ENCODE results near the gene ATXN10. TPM values are rescaled to one million over a fixed set of nuclear protein-coding genes. Genes with fewer than 3 reads are reported as not detected.

ATXN10 gene
- total and polyA plus RNA-seq, 2 experiments from 2014 or later, result 99.0 to 163 TPM

DNA sequence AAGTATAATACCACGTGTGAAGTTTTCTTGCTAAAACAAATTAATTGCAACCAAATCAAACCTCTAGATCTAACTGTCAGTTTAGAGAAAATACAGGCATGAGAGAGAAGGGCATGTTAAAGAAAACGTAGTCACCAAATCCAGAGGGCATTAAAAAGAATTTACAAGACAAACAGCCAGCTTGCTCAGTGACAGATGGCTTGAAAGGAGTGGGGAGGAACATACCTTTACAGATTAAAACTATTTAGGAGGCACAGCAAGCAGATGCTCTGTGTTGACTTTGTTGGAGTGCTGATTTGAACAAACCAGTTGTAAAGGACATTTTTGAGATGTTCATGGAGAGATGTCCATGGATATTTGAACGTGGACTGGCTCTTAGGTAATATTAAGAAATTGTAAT is 96.9 kb downstream of the ATXN10 start:
- Histone ChIP-seq H3K27ac (ENCODE audit: low read depth) (no peak overlapping the region), H3K27me3 (ENCODE audit: insufficient read depth) (no peaks in the 10 kb centered on the region), H3K4me2 (peak overlapping the region; percentile 37), H3K36me3 (ENCODE audit: insufficient read depth) (no peaks in the 10 kb centered on the region), H3K4me1 (ENCODE audit: insufficient read depth) (peaks cover 29% of the 10 kb centered on the region), H2AFZ (no peak overlapping the region), H4K20me1 (replicated peaks; ENCODE audit: insufficient read depth) (no peaks in the 10 kb centered on the region; the same call in 1 of the 2 replicates), H3F3A (replicated peaks; ENCODE audit: low read depth) (no peaks in the 10 kb centered on the region), H3K4me3 (no peak overlapping the region), H3K9me2 (ENCODE audit: insufficient read depth) (no peaks in the 10 kb centered on the region), H3K79me2 (replicated peaks; ENCODE audit: insufficient read depth) (peaks cover 23% of the 10 kb centered on the region)
- peak overlapping the region; percentile 47 for H3K4me3 Mint-ChIP-seq
- peak; percentile 80 for ATAC-seq
- H3K27ac Mint-ChIP-seq, result peak overlapping the region; percentile 83; the same call in 1 of the 2 replicates
- H3K4me1 Mint-ChIP-seq, result peaks cover 51% of the 10 kb centered on the region
- peaks cover 5% of the 10 kb centered on the region for H3K27me3 Mint-ChIP-seq (ENCODE audit: insufficient read depth, low read depth, poor library complexity)
- TF ChIP-seq, protein P1, sequence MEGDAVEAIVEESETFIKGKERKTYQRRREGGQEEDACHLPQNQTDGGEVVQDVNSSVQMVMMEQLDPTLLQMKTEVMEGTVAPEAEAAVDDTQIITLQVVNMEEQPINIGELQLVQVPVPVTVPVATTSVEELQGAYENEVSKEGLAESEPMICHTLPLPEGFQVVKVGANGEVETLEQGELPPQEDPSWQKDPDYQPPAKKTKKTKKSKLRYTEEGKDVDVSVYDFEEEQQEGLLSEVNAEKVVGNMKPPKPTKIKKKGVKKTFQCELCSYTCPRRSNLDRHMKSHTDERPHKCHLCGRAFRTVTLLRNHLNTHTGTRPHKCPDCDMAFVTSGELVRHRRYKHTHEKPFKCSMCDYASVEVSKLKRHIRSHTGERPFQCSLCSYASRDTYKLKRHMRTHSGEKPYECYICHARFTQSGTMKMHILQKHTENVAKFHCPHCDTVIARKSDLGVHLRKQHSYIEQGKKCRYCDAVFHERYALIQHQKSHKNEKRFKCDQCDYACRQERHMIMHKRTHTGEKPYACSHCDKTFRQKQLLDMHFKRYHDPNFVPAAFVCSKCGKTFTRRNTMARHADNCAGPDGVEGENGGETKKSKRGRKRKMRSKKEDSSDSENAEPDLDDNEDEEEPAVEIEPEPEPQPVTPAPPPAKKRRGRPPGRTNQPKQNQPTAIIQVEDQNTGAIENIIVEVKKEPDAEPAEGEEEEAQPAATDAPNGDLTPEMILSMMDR (conservative IDR thresholded peaks at IDR 0.05; ENCODE audit: low read depth in 2 of 2), result no peak
- TF ChIP-seq, protein P2, sequence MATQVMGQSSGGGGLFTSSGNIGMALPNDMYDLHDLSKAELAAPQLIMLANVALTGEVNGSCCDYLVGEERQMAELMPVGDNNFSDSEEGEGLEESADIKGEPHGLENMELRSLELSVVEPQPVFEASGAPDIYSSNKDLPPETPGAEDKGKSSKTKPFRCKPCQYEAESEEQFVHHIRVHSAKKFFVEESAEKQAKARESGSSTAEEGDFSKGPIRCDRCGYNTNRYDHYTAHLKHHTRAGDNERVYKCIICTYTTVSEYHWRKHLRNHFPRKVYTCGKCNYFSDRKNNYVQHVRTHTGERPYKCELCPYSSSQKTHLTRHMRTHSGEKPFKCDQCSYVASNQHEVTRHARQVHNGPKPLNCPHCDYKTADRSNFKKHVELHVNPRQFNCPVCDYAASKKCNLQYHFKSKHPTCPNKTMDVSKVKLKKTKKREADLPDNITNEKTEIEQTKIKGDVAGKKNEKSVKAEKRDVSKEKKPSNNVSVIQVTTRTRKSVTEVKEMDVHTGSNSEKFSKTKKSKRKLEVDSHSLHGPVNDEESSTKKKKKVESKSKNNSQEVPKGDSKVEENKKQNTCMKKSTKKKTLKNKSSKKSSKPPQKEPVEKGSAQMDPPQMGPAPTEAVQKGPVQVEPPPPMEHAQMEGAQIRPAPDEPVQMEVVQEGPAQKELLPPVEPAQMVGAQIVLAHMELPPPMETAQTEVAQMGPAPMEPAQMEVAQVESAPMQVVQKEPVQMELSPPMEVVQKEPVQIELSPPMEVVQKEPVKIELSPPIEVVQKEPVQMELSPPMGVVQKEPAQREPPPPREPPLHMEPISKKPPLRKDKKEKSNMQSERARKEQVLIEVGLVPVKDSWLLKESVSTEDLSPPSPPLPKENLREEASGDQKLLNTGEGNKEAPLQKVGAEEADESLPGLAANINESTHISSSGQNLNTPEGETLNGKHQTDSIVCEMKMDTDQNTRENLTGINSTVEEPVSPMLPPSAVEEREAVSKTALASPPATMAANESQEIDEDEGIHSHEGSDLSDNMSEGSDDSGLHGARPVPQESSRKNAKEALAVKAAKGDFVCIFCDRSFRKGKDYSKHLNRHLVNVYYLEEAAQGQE (IDR thresholded peaks at IDR 0.05; ENCODE audit: unreplicated experiment), result no peak
- TF ChIP-seq, protein P3, sequence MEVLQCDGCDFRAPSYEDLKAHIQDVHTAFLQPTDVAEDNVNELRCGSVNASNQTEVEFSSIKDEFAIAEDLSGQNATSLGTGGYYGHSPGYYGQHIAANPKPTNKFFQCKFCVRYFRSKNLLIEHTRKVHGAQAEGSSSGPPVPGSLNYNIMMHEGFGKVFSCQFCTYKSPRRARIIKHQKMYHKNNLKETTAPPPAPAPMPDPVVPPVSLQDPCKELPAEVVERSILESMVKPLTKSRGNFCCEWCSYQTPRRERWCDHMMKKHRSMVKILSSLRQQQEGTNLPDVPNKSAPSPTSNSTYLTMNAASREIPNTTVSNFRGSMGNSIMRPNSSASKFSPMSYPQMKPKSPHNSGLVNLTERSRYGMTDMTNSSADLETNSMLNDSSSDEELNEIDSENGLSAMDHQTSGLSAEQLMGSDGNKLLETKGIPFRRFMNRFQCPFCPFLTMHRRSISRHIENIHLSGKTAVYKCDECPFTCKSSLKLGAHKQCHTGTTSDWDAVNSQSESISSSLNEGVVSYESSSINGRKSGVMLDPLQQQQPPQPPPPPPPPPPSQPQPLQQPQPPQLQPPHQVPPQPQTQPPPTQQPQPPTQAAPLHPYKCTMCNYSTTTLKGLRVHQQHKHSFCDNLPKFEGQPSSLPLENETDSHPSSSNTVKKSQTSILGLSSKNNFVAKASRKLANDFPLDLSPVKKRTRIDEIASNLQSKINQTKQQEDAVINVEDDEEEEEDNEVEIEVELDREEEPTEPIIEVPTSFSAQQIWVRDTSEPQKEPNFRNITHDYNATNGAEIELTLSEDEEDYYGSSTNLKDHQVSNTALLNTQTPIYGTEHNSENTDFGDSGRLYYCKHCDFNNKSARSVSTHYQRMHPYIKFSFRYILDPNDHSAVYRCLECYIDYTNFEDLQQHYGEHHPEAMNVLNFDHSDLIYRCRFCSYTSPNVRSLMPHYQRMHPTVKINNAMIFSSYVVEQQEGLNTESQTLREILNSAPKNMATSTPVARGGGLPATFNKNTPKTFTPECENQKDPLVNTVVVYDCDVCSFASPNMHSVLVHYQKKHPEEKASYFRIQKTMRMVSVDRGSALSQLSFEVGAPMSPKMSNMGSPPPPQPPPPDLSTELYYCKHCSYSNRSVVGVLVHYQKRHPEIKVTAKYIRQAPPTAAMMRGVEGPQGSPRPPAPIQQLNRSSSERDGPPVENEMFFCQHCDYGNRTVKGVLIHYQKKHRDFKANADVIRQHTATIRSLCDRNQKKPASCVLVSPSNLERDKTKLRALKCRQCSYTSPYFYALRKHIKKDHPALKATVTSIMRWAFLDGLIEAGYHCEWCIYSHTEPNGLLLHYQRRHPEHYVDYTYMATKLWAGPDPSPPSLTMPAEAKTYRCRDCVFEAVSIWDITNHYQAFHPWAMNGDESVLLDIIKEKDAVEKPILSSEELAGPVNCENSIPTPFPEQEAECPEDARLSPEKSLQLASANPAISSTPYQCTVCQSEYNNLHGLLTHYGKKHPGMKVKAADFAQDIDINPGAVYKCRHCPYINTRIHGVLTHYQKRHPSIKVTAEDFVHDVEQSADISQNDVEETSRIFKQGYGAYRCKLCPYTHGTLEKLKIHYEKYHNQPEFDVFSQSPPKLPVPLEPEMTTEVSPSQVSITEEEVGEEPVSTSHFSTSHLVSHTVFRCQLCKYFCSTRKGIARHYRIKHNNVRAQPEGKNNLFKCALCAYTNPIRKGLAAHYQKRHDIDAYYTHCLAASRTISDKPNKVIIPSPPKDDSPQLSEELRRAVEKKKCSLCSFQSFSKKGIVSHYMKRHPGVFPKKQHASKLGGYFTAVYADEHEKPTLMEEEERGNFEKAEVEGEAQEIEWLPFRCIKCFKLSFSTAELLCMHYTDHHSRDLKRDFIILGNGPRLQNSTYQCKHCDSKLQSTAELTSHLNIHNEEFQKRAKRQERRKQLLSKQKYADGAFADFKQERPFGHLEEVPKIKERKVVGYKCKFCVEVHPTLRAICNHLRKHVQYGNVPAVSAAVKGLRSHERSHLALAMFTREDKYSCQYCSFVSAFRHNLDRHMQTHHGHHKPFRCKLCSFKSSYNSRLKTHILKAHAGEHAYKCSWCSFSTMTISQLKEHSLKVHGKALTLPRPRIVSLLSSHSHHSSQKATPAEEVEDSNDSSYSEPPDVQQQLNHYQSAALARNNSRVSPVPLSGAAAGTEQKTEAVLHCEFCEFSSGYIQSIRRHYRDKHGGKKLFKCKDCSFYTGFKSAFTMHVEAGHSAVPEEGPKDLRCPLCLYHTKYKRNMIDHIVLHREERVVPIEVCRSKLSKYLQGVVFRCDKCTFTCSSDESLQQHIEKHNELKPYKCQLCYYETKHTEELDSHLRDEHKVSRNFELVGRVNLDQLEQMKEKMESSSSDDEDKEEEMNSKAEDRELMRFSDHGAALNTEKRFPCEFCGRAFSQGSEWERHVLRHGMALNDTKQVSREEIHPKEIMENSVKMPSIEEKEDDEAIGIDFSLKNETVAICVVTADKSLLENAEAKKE (CRISPR knock-in tag; IDR thresholded peaks at IDR 0.05), result no peak
- no peak for TF ChIP-seq ZNF331 (CRISPR knock-in tag; IDR thresholded peaks at IDR 0.05; ENCODE audit: low read depth)
- TF ChIP-seq EZH2 (IDR thresholded peaks at IDR 0.05; ENCODE audit: low read depth, unreplicated experiment), result no peak
- no peak for TF ChIP-seq NANOG (IDR thresholded peaks at IDR 0.05; ENCODE audit: borderline replicate concordance)
- no peak for TF ChIP-seq CREB1 (CRISPR knock-in tag; IDR thresholded peaks at IDR 0.05; ENCODE audit: low read depth)
- peaks cover 36% of the 10 kb centered on the region; the same call in 2 of the 3 replicates for H3K36me3 Mint-ChIP-seq (ENCODE audit: low read depth)
- peak; percentile 69 for DNase-seq (ENCODE audit: low spot score)
- no peaks in the 10 kb centered on the region; the same call in 1 of the 3 replicates for H3K9me3 Mint-ChIP-seq

Measured in GM23338 (cell line).